ENCODE results near the gene MTA1. TPM values are rescaled to one million over a fixed set of nuclear protein-coding genes. Genes with fewer than 3 reads are reported as not detected.

MTA1 gene
- total and polyA plus RNA-seq, 2 of the 8 experiments (the other 6 are each of a cell fraction or from before 2014, with no cell fraction given): 73.9 to 221 TPM

GRCh38 chr14:105401699-105402098, 17.9 kb upstream of the MTA1 start (continued):
- TF ChIP-seq, protein P1, sequence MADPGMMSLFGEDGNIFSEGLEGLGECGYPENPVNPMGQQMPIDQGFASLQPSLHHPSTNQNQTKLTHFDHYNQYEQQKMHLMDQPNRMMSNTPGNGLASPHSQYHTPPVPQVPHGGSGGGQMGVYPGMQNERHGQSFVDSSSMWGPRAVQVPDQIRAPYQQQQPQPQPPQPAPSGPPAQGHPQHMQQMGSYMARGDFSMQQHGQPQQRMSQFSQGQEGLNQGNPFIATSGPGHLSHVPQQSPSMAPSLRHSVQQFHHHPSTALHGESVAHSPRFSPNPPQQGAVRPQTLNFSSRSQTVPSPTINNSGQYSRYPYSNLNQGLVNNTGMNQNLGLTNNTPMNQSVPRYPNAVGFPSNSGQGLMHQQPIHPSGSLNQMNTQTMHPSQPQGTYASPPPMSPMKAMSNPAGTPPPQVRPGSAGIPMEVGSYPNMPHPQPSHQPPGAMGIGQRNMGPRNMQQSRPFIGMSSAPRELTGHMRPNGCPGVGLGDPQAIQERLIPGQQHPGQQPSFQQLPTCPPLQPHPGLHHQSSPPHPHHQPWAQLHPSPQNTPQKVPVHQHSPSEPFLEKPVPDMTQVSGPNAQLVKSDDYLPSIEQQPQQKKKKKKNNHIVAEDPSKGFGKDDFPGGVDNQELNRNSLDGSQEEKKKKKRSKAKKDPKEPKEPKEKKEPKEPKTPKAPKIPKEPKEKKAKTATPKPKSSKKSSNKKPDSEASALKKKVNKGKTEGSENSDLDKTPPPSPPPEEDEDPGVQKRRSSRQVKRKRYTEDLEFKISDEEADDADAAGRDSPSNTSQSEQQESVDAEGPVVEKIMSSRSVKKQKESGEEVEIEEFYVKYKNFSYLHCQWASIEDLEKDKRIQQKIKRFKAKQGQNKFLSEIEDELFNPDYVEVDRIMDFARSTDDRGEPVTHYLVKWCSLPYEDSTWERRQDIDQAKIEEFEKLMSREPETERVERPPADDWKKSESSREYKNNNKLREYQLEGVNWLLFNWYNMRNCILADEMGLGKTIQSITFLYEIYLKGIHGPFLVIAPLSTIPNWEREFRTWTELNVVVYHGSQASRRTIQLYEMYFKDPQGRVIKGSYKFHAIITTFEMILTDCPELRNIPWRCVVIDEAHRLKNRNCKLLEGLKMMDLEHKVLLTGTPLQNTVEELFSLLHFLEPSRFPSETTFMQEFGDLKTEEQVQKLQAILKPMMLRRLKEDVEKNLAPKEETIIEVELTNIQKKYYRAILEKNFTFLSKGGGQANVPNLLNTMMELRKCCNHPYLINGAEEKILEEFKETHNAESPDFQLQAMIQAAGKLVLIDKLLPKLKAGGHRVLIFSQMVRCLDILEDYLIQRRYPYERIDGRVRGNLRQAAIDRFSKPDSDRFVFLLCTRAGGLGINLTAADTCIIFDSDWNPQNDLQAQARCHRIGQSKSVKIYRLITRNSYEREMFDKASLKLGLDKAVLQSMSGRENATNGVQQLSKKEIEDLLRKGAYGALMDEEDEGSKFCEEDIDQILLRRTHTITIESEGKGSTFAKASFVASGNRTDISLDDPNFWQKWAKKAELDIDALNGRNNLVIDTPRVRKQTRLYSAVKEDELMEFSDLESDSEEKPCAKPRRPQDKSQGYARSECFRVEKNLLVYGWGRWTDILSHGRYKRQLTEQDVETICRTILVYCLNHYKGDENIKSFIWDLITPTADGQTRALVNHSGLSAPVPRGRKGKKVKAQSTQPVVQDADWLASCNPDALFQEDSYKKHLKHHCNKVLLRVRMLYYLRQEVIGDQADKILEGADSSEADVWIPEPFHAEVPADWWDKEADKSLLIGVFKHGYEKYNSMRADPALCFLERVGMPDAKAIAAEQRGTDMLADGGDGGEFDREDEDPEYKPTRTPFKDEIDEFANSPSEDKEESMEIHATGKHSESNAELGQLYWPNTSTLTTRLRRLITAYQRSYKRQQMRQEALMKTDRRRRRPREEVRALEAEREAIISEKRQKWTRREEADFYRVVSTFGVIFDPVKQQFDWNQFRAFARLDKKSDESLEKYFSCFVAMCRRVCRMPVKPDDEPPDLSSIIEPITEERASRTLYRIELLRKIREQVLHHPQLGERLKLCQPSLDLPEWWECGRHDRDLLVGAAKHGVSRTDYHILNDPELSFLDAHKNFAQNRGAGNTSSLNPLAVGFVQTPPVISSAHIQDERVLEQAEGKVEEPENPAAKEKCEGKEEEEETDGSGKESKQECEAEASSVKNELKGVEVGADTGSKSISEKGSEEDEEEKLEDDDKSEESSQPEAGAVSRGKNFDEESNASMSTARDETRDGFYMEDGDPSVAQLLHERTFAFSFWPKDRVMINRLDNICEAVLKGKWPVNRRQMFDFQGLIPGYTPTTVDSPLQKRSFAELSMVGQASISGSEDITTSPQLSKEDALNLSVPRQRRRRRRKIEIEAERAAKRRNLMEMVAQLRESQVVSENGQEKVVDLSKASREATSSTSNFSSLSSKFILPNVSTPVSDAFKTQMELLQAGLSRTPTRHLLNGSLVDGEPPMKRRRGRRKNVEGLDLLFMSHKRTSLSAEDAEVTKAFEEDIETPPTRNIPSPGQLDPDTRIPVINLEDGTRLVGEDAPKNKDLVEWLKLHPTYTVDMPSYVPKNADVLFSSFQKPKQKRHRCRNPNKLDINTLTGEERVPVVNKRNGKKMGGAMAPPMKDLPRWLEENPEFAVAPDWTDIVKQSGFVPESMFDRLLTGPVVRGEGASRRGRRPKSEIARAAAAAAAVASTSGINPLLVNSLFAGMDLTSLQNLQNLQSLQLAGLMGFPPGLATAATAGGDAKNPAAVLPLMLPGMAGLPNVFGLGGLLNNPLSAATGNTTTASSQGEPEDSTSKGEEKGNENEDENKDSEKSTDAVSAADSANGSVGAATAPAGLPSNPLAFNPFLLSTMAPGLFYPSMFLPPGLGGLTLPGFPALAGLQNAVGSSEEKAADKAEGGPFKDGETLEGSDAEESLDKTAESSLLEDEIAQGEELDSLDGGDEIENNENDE (IDR thresholded peaks at IDR 0.05; ENCODE audit: insufficient replicate concordance, low read length): no peak
- TF ChIP-seq GTF2F1 (IDR thresholded peaks at IDR 0.05; ENCODE audit: borderline replicate concordance, low read depth, low read length) (no peak), RAD21 (IDR thresholded peaks at IDR 0.05 in 1 of 2, conservative IDR thresholded peaks at IDR 0.05 in 1 of 2; ENCODE audit: low read depth in 2 of 2, low read length in 2 of 2) (no peak)

Data from H1 (cell line).